SJSA1 (cell line): ENCODE data around the gene PRKN. TPM values are rescaled to one million over a fixed set of nuclear protein-coding genes. Genes with fewer than 3 reads are reported as not detected.

Experiments
- DNase-seq, 2 experiments: peaks; one replicate each; pipeline ENCODE4 v3.0.0-alpha.2; 2015 to 2020; ENCODE audit warnings: low spot score in 2 of 2, low read depth in 1 of 2
- H3K27ac ChIP-seq: fragments of 250-450 bp; sonication (Bioruptor Pico); 2 replicates; pipeline ENCODE4 v1.5.1; 2020; ENCODE audit warnings: mild to moderate bottlenecking, moderate library complexity
- H3K27me3 ChIP-seq: fragments of 250-450 bp; sonication (Bioruptor Pico); replicated peaks from 2 replicates; pipeline ENCODE4 v1.5.1; 2020; ENCODE audit warnings: mild to moderate bottlenecking, moderate library complexity
- H3K36me3 ChIP-seq: fragments of 250-450 bp; sonication (Bioruptor Pico); 2 replicates; pipeline ENCODE4 v1.5.1; 2020; ENCODE audit warnings: mild to moderate bottlenecking
- H3K4me1 ChIP-seq: fragments of 250-450 bp; sonication (Bioruptor Pico); replicated peaks from 2 replicates; pipeline ENCODE4 v1.6.1; 2021; ENCODE audit warnings: mild to moderate bottlenecking
- H3K4me3 ChIP-seq: fragments of 250-450 bp; sonication (Bioruptor Pico); 2 replicates; pipeline ENCODE4 v1.5.1; 2020; ENCODE audit warnings: mild to moderate bottlenecking
- H3K9me3 ChIP-seq: fragments of 250-450 bp; sonication (Bioruptor Pico); replicated peaks from 2 replicates; pipeline ENCODE4 v1.5.1; 2020; ENCODE audit warnings: mild to moderate bottlenecking
- total RNA-seq: library from RNA; depleted of rRNA; stranded (reverse); fragments of >200 nt; shearing (Covaris generic); gene quantifications from 2 replicates; pipeline ENCODE4 v1.2.3, GENCODE V29; 2014

PRKN gene
- total RNA-seq, 1 experiment from 2014 or later = not detected

DNA sequence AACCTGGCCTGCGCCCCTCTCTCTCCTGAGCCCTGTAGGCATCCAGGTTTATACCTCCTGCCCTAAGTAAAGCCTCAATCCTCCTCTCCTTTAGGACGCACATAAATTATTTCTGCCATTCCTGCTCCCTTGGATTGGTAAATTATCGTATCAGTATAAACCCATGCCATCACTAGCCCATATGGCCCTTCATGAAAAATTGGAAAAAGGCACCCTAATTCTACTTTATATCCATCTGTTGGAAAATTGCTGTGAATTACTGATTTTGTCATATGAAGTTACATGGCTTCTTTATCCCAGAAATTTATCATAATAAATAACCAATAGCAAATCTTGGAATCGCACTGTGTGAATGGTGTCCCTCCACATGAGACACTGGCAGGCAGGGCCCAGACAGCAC, 395.2 kb downstream of the PRKN start:
- Histone ChIP-seq H3K4me1 (no peaks in the 10 kb centered on the region), H3K27ac (no peak overlapping the region), H3K36me3 (no peaks in the 10 kb centered on the region), H3K27me3 (no peaks in the 10 kb centered on the region), H3K4me3 (no peak overlapping the region), H3K9me3 (peaks cover 5% of the 10 kb centered on the region; the same call in 1 of the 2 replicates)
- no peak for DNase-seq

DNA sequence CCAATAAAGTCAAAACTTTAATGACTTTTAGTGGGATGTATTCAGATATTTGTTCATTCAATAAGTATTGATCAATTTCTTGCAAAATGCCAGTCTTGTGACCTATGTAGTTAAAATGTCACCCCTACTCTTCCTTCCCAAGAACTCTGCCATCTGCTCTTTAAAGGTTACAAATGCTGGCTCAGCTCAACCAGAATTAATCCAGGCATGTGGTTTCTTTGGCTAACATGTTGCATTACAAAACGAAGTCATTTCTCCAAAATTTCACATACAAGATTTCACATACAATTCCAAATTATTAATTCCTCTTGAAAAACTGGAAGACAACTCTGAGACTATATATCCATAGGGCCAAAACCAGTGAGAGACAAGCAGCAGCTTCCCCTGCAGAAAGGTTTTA, 395.7 kb downstream of the PRKN start:
- no peaks in the 10 kb centered on the region for H3K36me3 ChIP-seq
- no peak overlapping the region for H3K4me3 ChIP-seq
- H3K27me3 ChIP-seq = no peaks in the 10 kb centered on the region
- H3K9me3 ChIP-seq = peaks cover 5% of the 10 kb centered on the region; the same call in 1 of the 2 replicates
- DNase-seq = no peak
- no peak overlapping the region for H3K27ac ChIP-seq
- H3K4me1 ChIP-seq = no peaks in the 10 kb centered on the region

DNA sequence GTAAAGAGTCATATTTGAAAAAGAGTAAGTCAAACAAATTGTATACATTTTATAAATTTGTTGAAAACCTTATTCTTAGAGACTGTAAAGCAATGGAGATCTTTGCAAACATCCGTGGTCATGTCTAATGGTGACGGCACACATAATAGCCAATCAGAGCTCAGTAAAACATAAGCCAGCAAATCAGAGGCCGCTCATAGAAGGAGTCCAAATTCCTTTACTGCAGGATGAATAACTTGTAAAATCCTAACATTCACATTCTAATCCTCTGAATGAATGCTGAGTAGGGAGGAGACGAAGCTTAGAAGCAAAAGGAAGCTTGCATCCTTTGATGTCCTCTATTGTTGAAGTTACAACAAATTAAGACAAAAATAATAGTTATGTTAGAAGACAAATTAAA, 401.7 kb downstream of the PRKN start:
- DNase-seq = no peak
- Histone ChIP-seq H3K4me3 (no peak overlapping the region), H3K27ac (no peak overlapping the region), H3K36me3 (no peaks in the 10 kb centered on the region), H3K27me3 (no peaks in the 10 kb centered on the region), H3K4me1 (no peaks in the 10 kb centered on the region), H3K9me3 (peaks cover 3% of the 10 kb centered on the region)

DNA sequence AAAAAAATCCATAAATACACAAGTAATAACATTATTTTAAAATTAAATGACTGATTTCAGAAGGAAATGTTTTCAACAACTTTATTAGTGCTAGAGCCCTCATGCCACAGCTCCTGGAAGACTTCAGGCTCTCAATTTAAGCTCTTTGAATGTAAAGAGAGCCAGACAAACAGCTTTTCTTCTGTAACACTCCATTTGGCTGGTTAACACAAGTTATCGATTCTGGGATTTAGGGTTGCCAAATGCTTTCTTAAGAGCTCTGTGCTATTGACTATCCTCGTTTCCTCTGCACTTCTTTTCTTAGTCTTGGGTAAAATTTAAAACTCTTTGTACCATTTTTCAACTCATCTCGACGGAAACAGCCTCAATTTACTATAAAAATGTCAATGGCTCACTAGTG, 402.5 kb downstream of the PRKN start:
- Histone ChIP-seq H3K4me1 (no peaks in the 10 kb centered on the region), H3K36me3 (no peaks in the 10 kb centered on the region), H3K9me3 (no peaks in the 10 kb centered on the region; the same call in none of the 2 replicates), H3K27me3 (no peaks in the 10 kb centered on the region), H3K27ac (no peak overlapping the region), H3K4me3 (no peak overlapping the region)
- no peak for DNase-seq

DNA sequence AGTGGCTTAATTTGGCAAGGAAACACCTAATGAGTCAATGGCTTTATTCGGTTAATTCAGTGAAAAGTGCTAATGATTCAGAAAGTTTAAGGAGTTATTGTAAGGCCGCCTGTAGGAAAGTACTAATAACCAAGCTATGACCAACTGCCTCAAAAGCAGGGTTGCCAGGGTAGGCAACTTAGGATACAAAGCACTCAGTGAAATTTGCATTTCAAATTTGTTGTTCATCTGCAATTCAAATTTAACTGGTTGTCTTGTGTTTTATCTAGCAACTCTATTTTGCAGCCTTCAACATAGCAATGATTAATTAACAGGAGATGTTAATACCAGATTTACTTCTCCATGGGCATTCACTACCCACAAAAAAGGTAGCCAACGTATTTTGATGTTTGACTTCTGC, 412.3 kb downstream of the PRKN start:
- H3K4me3 ChIP-seq = no peak overlapping the region
- H3K36me3 ChIP-seq = no peaks in the 10 kb centered on the region
- H3K4me1 ChIP-seq = no peaks in the 10 kb centered on the region
- no peak overlapping the region for H3K27ac ChIP-seq
- no peaks in the 10 kb centered on the region for H3K27me3 ChIP-seq
- peaks cover 9% of the 10 kb centered on the region for H3K9me3 ChIP-seq
- no peak for DNase-seq

DNA sequence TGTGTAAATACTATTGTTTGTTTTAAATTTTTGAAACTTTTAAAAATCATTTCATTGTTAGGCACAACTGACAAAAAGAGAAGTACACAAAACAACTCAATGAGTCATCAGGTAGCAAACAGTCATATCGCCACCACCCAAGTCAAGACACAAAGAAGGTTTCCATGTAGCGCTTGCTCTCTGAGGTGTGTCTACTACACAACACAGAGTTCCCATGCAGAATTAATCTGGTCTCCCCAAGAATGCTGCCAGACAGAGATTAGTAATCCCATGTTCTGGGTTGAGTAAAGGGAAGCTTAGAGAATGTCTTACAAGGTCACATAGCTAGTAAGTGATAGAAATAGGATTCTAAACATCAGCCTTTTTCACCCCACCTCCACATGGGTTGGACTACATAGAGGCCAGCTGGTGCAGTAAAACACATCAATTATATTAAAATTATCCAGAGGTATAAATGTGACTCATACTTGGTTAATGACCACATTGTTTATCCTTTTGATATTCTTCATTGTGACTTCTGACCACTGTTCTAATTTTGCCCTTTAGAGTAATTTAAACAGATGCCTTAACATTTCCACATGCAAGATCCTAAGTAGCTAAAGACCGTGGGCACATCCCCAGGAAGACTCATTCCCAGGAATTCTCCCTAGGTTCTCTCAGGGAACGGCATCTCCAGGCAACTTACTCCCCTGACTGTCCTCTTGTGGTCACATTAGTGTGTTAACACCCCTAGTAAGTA, 413.5 kb downstream of the PRKN start:
- no peaks in the 10 kb centered on the region for H3K27me3 ChIP-seq
- H3K4me3 ChIP-seq = no peak overlapping the region
- H3K27ac ChIP-seq = no peak overlapping the region
- no peaks in the 10 kb centered on the region for H3K4me1 ChIP-seq
- DNase-seq = no peak
- H3K36me3 ChIP-seq = no peaks in the 10 kb centered on the region
- H3K9me3 ChIP-seq = peaks cover 9% of the 10 kb centered on the region

DNA sequence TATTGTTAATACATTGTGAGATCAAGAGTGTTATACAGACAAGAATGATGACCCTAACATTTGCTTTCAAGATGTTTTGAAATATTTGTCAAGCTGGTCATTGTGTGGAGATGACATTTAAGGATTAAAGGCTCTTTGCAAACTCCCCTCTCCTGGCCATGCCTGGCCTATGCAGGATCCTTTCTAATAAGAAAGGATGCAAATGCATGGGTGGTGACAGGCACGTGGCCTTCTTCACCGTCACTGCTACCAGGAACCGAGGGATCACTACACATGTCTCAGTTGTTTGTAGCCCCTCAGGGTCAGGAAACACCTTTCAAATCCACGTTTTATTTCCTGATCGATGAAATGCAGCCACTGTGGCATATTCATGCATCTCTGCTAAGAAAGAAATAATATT, 419.7 kb downstream of the PRKN start:
- no peaks in the 10 kb centered on the region for H3K36me3 ChIP-seq
- no peaks in the 10 kb centered on the region; the same call in none of the 2 replicates for H3K9me3 ChIP-seq
- no peak overlapping the region for H3K27ac ChIP-seq
- DNase-seq = no peak
- no peak overlapping the region for H3K4me3 ChIP-seq
- no peaks in the 10 kb centered on the region for H3K4me1 ChIP-seq
- H3K27me3 ChIP-seq = no peaks in the 10 kb centered on the region

DNA sequence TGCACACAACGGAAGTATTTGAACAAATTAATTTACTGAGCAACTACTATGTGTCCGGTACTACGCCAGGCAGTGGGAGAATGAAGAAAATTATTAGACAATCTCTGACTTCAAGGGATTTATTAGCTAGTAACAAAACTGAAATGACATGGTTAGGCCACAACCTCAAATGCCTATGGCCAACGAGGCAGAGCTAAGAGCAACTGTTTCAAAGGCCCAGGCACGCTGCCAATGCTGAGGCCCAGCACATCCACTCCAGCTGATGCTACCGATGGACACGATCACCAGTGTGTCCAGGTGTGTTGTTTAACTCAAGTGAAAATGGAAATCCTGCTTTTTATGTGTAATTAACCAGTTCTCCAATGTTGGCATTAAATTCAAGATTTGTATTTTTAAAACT, 420.9 kb downstream of the PRKN start:
- no peaks in the 10 kb centered on the region for H3K27me3 ChIP-seq
- no peaks in the 10 kb centered on the region for H3K36me3 ChIP-seq
- no peak for DNase-seq
- H3K4me1 ChIP-seq = no peaks in the 10 kb centered on the region
- H3K4me3 ChIP-seq = no peak overlapping the region
- no peaks in the 10 kb centered on the region; the same call in none of the 2 replicates for H3K9me3 ChIP-seq
- no peak overlapping the region for H3K27ac ChIP-seq

DNA sequence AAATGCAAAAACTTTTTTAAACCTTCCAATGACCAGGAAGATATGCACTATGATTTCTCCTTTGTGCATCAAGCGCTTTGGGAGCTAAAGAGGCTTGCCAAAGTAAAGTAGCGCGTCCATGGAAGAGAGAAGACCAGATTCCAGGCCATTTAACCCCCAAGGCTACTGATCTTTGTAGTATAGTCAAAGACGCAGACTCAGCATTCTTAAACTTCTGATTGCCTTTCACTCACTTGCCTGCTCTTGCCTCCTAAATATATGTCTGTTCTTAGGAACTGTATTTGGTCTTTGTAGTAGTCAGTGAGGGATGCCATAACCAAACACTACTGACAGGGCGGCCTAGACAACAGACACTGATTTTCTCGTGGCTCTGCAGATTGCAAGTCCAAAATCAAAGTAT, 426.4 kb downstream of the PRKN start:
- H3K4me3 ChIP-seq = no peak overlapping the region

DNA sequence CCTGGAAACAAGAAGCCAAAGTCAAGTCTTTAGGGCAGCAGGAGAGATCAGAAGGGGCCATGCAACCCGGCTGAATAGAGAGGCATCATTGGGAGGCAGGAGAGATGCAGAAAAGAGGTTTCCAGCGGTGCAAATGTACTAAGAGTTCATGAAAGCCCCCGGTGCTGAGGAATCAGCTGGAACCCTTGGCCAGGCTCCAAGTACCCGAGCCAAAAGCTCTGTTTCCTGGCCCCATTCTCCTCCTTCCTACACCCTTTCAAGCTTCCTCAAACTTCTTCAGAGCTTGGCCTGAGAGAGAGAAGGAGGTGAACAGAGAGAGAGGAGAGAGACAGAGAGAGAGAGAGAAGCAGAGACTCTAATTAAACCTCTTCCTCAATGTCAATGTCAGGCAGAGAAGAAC, 433.5 kb downstream of the PRKN start:
- H3K27me3 ChIP-seq = no peaks in the 10 kb centered on the region
- no peaks in the 10 kb centered on the region for H3K9me3 ChIP-seq
- no peak for DNase-seq
- H3K36me3 ChIP-seq = no peaks in the 10 kb centered on the region
- H3K4me1 ChIP-seq = no peaks in the 10 kb centered on the region
- H3K27ac ChIP-seq = no peak overlapping the region
- no peak overlapping the region for H3K4me3 ChIP-seq

More for the DNA sequence above, 426.4 kb downstream of the PRKN start:
- H3K4me1 ChIP-seq = no peaks in the 10 kb centered on the region
- no peak for DNase-seq
- no peaks in the 10 kb centered on the region for H3K36me3 ChIP-seq
- H3K9me3 ChIP-seq = no peaks in the 10 kb centered on the region; the same call in 1 of the 2 replicates
- no peaks in the 10 kb centered on the region for H3K27me3 ChIP-seq
- H3K27ac ChIP-seq = no peak overlapping the region

DNA sequence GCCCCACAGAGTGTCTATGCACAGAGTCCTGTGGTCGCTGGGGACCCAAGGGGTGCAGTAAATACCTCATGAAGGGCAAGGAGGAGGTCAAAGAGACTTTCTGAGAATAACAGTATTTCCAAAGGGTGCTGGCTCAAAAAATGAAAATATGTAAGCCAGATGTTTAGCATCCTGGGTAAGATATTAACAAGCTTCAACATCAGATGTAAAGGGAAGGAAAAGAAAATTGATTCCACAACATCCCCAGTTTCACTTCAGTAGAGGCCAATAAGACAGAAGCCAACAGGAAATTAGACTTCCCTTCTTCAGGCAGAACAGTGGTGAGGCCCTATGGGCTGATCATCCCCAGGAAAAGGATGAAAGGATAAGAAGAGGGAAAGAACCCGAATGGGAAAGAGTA, 434.7 kb downstream of the PRKN start:
- Histone ChIP-seq H3K27ac (no peak overlapping the region), H3K36me3 (no peaks in the 10 kb centered on the region), H3K9me3 (no peaks in the 10 kb centered on the region), H3K4me1 (no peaks in the 10 kb centered on the region), H3K27me3 (no peaks in the 10 kb centered on the region), H3K4me3 (no peak overlapping the region)
- DNase-seq = no peak

DNA sequence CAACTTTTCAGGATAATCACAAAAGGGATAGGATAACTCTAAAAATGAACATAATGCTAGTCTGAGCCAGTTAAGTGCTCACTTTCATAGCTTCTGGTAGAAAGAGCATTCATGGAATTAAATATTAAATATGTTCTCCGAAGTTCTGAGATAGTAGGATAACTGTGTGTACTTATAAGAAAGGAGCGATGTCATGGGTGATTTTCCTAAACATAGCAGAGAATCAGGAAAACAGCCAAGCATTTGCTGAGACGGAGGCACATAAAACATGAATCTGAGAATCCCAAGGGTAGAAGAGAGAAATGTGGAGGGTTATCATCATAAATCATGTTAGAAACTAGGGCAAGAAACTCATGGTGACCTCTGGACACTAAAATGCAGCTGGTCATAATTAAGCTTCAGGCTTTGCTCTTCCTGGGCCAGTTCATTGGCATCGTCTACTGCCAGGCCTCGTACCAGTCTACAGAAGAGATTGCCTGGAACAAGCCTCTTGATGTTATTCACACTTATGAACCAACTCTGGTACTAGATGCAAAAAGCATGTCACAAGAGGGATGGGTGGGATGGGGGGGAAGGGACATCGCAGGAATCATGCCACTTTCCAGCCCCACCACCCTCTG, 436.6 kb downstream of the PRKN start:
- no peaks in the 10 kb centered on the region for H3K9me3 ChIP-seq
- no peaks in the 10 kb centered on the region for H3K27me3 ChIP-seq
- H3K36me3 ChIP-seq = no peaks in the 10 kb centered on the region
- H3K4me3 ChIP-seq = no peak overlapping the region
- H3K4me1 ChIP-seq = no peaks in the 10 kb centered on the region
- DNase-seq = no peak
- no peak overlapping the region for H3K27ac ChIP-seq

DNA sequence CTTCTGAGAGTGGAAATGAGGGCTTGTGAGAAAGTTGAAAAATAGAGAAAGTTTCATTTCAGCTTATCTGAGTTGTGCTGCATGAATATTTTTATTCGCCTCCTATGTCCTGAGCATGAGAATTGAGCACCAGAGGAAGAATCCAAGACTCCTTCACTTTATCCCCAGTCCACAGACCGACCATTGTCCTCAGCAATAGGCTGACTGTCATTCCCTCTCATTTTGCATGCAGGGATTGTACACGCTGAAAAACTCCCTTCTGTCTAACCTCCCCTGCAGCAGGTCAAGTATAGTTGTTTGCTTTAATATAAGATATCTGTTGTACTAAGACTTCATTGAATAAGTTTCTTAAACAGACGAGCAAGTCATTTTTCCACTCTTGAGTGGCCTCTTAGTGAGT, 437.6 kb downstream of the PRKN start:
- no peak overlapping the region for H3K27ac ChIP-seq
- H3K36me3 ChIP-seq = no peaks in the 10 kb centered on the region
- no peaks in the 10 kb centered on the region for H3K9me3 ChIP-seq
- no peak for DNase-seq
- no peak overlapping the region for H3K4me3 ChIP-seq
- H3K4me1 ChIP-seq = no peaks in the 10 kb centered on the region
- H3K27me3 ChIP-seq = no peaks in the 10 kb centered on the region

DNA sequence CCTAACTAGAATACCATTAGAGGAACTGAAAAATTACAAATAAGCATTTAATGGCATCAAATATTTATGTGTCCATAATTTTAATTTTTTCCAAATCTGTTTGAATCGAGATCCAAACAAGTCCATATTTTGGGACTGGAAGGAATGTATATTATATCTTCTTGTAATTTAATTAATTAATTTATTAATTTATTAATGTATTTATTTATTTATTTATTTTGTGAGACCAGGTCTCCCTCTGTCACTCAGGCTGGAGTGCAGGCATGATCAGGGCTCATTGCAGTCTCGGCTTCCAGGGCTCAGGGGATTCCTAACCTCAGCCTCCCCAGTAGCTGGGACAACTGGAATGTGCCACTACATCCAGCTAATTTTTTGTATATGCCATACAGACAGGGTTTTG, 453.6 kb downstream of the PRKN start:
- H3K27me3 ChIP-seq = no peaks in the 10 kb centered on the region
- H3K9me3 ChIP-seq = peaks cover 4% of the 10 kb centered on the region; the same call in 1 of the 2 replicates
- H3K4me3 ChIP-seq = no peak overlapping the region
- no peaks in the 10 kb centered on the region for H3K4me1 ChIP-seq
- H3K36me3 ChIP-seq = no peaks in the 10 kb centered on the region
- no peak for DNase-seq
- no peak overlapping the region for H3K27ac ChIP-seq
